ENCODE measurements around the gene DOCK3. TPM values are rescaled to one million over a fixed set of nuclear protein-coding genes. Genes with fewer than 3 reads are reported as not detected.

The DOCK3 gene
- total and polyA plus RNA-seq, 10 of the 15 experiments (the other 5 are each of a cell fraction or from before 2014, with no cell fraction given): 0.02 to 0.52 (median 0.04) TPM; not detected in 5

DNA sequence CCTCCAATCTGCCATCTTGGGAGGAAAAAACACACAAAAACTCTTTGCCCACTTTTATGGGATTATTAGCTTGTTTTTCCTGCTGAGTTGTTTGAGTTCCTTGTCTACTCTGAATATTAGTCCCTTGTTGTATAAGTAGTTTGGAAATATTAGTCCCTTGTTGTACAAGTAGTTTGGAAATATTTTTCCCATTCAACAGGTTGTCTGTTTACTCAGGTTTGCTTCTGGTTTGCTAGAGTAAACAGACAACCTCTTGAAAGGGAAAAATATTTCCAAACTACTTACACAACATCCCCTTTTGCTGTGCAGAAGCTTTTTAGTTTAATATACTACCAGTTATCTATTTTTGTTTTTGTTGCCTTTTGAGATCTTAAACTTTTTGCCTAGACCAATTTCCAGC lies 517.0 kb downstream of the DOCK3 start:
- no peak overlapping the region for H3K4me3 ChIP-seq
- no peaks in the 10 kb centered on the region for H4K20me1 ChIP-seq (ENCODE audit: control insufficient read depth, insufficient read depth)
- no peak overlapping the region for H3K9ac ChIP-seq (ENCODE audit: control insufficient read depth, insufficient read depth, low read length)
- ChIA-PET RAD21 (ENCODE audit: unreplicated experiment) (no interaction called here), POLR2A (interaction anchor here (0.6 kb wide), 1 partner anchor 120 kb away, joined by 4 read pairs; no protein-coding TSS in a partner anchor), CTCF (no interaction called here), SMC1A (ENCODE audit: uncharacterized antibody, unreplicated experiment) (no interaction called here)
- FAIRE-seq (no peak), ATAC-seq (no peak), DNase-seq (ENCODE audit: low read depth, low spot score) (no peak)
- no peaks in the 10 kb centered on the region for H3K36me3 ChIP-seq (ENCODE audit: control insufficient read depth in 2 of 2, insufficient read depth in 2 of 2, low read length in 1 of 2)
- no peak overlapping the region for H2AFZ ChIP-seq (ENCODE audit: control insufficient read depth, low read depth, low read length)
- H3K79me2 ChIP-seq (ENCODE audit: control insufficient read depth, insufficient read depth, low read length): no peaks in the 10 kb centered on the region
- no peaks in the 10 kb centered on the region for H3K27me3 ChIP-seq (replicated peaks in 1 of 2; ENCODE audit: control insufficient read depth in 2 of 2, insufficient read depth in 2 of 2, low read length in 1 of 2)
- intact Hi-C loops (cut with micrococcal nuclease; ENCODE audit: unreplicated experiment): no loop called here
- no peaks in the 10 kb centered on the region for H3K4me1 ChIP-seq (ENCODE audit: control insufficient read depth, insufficient read depth, low read length)
- in situ Hi-C loops (cut with MboI): no loop called here
- no peak overlapping the region for H3K27ac ChIP-seq (ENCODE audit: control insufficient read depth, insufficient read depth)
- no TSS peak for BruUV-seq (replicated peaks)
- no peak overlapping the region for H3K4me2 ChIP-seq (ENCODE audit: control insufficient read depth, insufficient read depth)
- no peak for TF ChIP-seq ZNF24 (IDR thresholded peaks at IDR 0.05)
- TF ChIP-seq, protein P1, sequence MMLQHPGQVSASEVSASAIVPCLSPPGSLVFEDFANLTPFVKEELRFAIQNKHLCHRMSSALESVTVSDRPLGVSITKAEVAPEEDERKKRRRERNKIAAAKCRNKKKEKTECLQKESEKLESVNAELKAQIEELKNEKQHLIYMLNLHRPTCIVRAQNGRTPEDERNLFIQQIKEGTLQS (IDR thresholded peaks at IDR 0.05; ENCODE audit: borderline replicate concordance, extremely low read depth, low read depth, low read length): no peak
- no peak for TF ChIP-seq LARP7 (IDR thresholded peaks at IDR 0.05)
- TF ChIP-seq ZBED1 (IDR thresholded peaks at IDR 0.05; ENCODE audit: borderline replicate concordance): no peak
- TF ChIP-seq ZNF207 (IDR thresholded peaks at IDR 0.05; ENCODE audit: borderline replicate concordance): no peak
- TF ChIP-seq NRF1 (conservative IDR thresholded peaks at IDR 0.05; ENCODE audit: low read depth, low read length): no peak
- TF ChIP-seq MTA3 (IDR thresholded peaks at IDR 0.05; ENCODE audit: borderline replicate concordance, low read length): no peak
- TF ChIP-seq MXI1 (IDR thresholded peaks at IDR 0.05; ENCODE audit: low read depth, low read length): no peak
- TF ChIP-seq, protein P2, sequence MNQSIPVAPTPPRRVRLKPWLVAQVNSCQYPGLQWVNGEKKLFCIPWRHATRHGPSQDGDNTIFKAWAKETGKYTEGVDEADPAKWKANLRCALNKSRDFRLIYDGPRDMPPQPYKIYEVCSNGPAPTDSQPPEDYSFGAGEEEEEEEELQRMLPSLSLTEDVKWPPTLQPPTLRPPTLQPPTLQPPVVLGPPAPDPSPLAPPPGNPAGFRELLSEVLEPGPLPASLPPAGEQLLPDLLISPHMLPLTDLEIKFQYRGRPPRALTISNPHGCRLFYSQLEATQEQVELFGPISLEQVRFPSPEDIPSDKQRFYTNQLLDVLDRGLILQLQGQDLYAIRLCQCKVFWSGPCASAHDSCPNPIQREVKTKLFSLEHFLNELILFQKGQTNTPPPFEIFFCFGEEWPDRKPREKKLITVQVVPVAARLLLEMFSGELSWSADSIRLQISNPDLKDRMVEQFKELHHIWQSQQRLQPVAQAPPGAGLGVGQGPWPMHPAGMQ (IDR thresholded peaks at IDR 0.05; ENCODE audit: borderline replicate concordance): no peak
- TF ChIP-seq KDM1A (IDR thresholded peaks at IDR 0.05; ENCODE audit: borderline replicate concordance): no peak
- TF ChIP-seq, protein P3, sequence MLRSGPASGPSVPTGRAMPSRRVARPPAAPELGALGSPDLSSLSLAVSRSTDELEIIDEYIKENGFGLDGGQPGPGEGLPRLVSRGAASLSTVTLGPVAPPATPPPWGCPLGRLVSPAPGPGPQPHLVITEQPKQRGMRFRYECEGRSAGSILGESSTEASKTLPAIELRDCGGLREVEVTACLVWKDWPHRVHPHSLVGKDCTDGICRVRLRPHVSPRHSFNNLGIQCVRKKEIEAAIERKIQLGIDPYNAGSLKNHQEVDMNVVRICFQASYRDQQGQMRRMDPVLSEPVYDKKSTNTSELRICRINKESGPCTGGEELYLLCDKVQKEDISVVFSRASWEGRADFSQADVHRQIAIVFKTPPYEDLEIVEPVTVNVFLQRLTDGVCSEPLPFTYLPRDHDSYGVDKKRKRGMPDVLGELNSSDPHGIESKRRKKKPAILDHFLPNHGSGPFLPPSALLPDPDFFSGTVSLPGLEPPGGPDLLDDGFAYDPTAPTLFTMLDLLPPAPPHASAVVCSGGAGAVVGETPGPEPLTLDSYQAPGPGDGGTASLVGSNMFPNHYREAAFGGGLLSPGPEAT (IDR thresholded peaks at IDR 0.05; ENCODE audit: low read depth): no peak
- no peak for TF ChIP-seq YY1 (IDR thresholded peaks at IDR 0.05; ENCODE audit: low read depth, low read length)
- no peaks in the 10 kb centered on the region for H3K9me3 ChIP-seq (replicated peaks; ENCODE audit: control insufficient read depth, insufficient read depth, low read length)
